A172 (cell line): Measurements from ENCODE around the gene EARS2. TPM values are rescaled to one million over a fixed set of nuclear protein-coding genes. Genes with fewer than 3 reads are reported as not detected.
"Not testable (repeated sequence)": the region's sequence is repeated elsewhere in the genome, so short reads cannot be mapped to it uniquely, and the experiment has no call there.

Source experiments
- DNase-seq: peaks from one replicate; pipeline ENCODE4 v3.0.0-alpha.2; 2015; ENCODE audit warnings: low spot score
- total RNA-seq: library from RNA; depleted of rRNA; stranded (reverse); fragments of >200 nt; shearing (Covaris generic); gene quantifications from 2 replicates; pipeline ENCODE4 v1.2.3, GENCODE V29; 2014; rRNA removed

Gene EARS2
- total RNA-seq: 30.8 and 33.1 TPM in 2 replicates

- peak; percentile 99 for DNase-seq
Measured at GRCh38 chr16:23556881-23557778, at the start of gene EARS2, which contains the start of gene UBFD1. Gene EARS2, minus strand, starts transcription at chr16:23557350. Its CDS starts 7 bp downstream, at chr16:23557343. Gene UBFD1, plus strand, starts transcription at chr16:23557727. Its CDS starts 16 bp downstream, at chr16:23557743.

- no peak for DNase-seq
Measured at GRCh38 chr16:23597003-23597756, 40.0 kb upstream of the EARS2 start.

GRCh38 chr16:23595951-23596720 is 39.0 kb upstream of the EARS2 start, which contains the start of gene NDUFAB1:
Gene NDUFAB1, minus strand, starts transcription at chr16:23596316. Its CDS starts 26 bp downstream, at chr16:23596290.
- peak; percentile 83 for DNase-seq

- DNase-seq: no peak
Measured at GRCh38 chr16:23595246-23595950, 38.2 kb upstream of the EARS2 start.

GRCh38 chr16:23594186-23594585 is 37.0 kb upstream of the EARS2 start:
- DNase-seq: no peak

GRCh38 chr16:23590181-23590580 is 33.0 kb upstream of the EARS2 start:
- no peak for DNase-seq

GRCh38 chr16:23587726-23588125 is 30.6 kb upstream of the EARS2 start:
- DNase-seq: no peak

- no peak for DNase-seq
Measured at GRCh38 chr16:23584186-23585076, 27.3 kb upstream of the EARS2 start.

GRCh38 chr16:23583271-23583670 is 26.1 kb upstream of the EARS2 start:
- DNase-seq: not testable (repeated sequence)

GRCh38 chr16:23581764-23582163 is 24.6 kb upstream of the EARS2 start:
- DNase-seq: no peak

GRCh38 chr16:23580391-23580790 is 23.2 kb upstream of the EARS2 start:
- DNase-seq: no peak

- DNase-seq: no peak
Measured at GRCh38 chr16:23579371-23579770, 22.2 kb upstream of the EARS2 start.

- no peak for DNase-seq
Measured at GRCh38 chr16:23578101-23578830, 21.1 kb upstream of the EARS2 start.

GRCh38 chr16:23577493-23577892 is 20.3 kb upstream of the EARS2 start:
- DNase-seq: no peak

- DNase-seq: no peak
Measured at GRCh38 chr16:23575834-23576233, 18.7 kb upstream of the EARS2 start.

GRCh38 chr16:23573817-23574216 is 16.7 kb upstream of the EARS2 start:
- DNase-seq: no peak

GRCh38 chr16:23572394-23572793 is 15.2 kb upstream of the EARS2 start:
- DNase-seq: no peak

- DNase-seq: no peak
Measured at GRCh38 chr16:23571895-23572294, 14.7 kb upstream of the EARS2 start.

- DNase-seq: no peak
Measured at GRCh38 chr16:23570992-23571632, 14.0 kb upstream of the EARS2 start.
